Stimulated activated CD4-positive, alpha-beta T cell treated with anti-CD3 and anti-CD28 coated beads, Interleukin-15, amount 100 ng/mL, for 48 hours (primary cell): ENCODE data around the gene CNST.
"Not testable (repeated sequence)": the region's sequence is repeated elsewhere in the genome, so short reads cannot be mapped to it uniquely, and the experiment has no call there.

ENCODE experiments used
- DNase-seq, 2 donors: peaks; one replicate each; pipeline ENCODE4 v3.0.0-alpha.2; 2020; ENCODE audit warnings: low read depth in 2 of 2

The CNST gene

DNA sequence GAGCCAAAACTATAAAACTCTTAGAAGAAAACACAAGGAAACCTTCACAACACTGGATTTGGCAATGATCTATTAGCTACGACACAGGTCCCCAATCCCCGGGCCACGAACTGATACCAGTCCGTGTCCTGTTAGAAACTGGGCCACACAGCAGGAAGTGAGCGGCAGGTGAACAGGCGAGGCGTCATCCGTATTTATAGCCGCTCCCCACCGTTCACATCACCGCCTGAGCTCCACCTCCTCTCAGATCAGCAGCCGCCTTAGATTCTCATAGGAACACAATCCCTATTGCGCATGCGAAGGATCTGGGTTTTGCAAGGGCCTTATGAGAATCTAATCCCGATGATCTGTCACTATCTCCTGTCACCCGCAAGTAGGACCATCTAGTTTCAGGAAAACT is 12.1 kb upstream of the CNST start:
- no peak for DNase-seq

DNA sequence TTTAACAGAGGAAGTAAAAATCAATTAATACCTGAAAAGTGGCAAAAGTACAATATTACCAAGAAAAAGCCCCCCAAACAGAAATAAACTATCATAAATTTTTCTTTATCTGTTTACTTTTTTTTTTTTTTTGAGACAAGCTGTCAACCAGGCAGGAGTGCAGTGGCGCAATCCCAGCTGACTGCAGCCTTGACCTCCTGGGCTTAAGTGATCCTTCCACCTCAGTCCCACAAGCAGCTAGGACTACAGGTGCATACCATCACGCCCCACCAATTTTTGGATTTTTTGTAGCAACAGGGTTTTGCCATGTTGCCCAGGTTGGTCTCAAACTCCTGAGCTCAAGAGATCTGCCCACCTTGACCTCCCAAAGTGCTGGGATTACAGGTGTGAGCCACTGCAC is 8.2 kb upstream of the CNST start:
- no peak for DNase-seq

- DNase-seq = no peak
Observed at GRCh38 chr1:246559310-246559709, 6.9 kb upstream of the CNST start.

GRCh38 chr1:246560833-246561232 is 5.4 kb upstream of the CNST start:
- not testable (repeated sequence) for DNase-seq

DNA sequence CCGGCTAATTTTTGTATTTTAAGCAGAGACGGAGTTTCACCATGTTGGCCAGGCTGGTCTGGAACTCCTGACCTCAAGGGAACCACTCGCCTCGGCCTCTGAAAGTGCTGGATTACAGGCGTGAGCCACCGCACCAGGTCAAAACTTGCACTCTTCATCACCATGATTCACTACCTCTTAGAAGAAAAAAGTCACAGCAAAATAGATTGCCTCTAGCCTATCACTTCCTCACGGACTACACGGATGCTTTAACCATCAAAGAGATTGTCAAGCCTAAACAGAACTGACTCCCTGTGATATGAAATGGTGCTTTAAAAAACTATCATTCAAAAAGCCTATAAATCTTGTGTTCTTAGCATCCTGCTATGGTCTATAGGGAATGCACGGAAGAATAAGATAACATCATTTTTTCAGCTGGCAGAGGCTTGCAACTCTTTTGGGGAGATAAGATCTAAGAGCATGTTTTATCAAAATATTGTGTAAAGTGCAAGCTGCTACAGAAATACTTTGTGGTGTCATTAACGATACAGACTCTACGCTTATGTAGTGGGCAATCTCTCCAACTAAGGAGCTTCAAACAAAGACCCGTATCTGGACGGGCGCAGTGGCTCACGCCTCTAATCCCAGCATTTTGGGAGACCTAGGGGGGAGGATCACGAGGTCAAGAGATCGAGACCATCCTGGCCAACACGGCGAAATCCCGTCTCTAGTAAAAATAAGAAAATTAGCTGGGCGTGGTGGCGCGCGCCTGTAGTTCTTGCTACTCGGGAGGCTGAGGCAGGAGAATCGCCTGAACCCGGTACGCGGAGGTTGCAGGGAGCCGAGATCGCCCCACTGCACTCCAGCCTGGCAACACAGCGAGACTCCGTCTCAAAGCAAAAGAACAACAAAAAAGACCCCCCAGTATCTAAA is 1.2 kb upstream of the CNST start:
- no peak for DNase-seq

DNA sequence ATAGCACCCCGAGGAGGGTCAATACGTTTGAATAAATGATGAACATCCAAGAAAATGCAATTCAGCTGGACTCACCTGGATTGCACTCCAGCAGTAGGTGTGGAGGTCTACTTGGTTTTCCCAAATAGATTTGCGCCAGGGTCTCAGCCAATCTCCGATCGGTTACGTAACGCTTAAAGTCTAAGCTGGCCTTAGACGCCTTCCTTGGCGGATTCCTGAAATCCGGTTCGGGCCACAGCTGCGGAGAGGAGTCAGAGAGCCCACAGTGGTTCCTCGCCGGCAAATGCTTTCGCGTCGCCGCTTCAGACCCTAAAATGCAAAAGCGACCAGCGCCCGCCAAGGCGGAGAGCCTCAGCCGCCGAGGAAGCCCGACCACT is 517 bp upstream of the CNST start:
- no peak for DNase-seq

DNA sequence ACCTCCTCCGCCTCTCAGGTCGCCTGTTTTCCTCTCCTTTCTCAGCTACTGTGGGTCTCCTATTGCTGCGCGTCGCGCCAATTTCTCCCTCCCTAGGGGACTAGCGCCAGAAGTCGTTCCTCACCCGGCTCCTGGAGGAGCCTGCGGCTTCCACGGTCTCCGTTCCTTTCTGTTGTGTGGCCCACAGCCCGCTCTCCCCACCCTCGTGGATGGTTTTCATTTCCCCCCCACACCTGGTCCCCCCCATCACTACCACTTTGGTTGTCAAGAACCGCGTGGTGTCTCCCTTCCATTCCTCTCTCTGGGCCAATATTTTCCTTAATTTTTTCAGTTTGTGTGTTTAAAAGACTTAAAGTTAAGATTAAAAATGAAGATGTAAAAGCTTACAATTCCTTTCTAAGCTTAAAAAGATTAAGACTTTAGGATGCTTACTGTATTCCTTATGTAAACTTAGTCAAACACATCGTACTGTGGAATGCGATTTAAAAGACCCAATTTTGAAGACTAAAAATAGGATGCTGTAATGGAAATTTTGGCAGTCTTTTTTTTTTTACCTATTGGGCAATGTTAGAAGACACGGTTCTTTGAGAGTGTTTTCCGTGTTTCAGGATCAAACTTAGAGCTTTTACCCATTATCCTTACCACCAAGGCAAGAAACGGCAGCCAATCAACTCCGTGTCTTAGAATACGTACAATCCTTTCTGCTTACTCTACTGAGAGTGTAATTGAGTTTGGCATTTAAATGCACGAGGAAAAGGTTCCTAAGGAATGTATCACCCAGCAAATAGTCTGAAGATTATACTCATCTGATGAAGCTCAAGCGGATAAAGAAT is 773 bp downstream of the CNST start:
- DNase-seq = peak in 1 of 2 donors; percentile 19

- DNase-seq = no peak
Observed at GRCh38 chr1:246567646-246568235, 1.5 kb downstream of the CNST start.

DNA sequence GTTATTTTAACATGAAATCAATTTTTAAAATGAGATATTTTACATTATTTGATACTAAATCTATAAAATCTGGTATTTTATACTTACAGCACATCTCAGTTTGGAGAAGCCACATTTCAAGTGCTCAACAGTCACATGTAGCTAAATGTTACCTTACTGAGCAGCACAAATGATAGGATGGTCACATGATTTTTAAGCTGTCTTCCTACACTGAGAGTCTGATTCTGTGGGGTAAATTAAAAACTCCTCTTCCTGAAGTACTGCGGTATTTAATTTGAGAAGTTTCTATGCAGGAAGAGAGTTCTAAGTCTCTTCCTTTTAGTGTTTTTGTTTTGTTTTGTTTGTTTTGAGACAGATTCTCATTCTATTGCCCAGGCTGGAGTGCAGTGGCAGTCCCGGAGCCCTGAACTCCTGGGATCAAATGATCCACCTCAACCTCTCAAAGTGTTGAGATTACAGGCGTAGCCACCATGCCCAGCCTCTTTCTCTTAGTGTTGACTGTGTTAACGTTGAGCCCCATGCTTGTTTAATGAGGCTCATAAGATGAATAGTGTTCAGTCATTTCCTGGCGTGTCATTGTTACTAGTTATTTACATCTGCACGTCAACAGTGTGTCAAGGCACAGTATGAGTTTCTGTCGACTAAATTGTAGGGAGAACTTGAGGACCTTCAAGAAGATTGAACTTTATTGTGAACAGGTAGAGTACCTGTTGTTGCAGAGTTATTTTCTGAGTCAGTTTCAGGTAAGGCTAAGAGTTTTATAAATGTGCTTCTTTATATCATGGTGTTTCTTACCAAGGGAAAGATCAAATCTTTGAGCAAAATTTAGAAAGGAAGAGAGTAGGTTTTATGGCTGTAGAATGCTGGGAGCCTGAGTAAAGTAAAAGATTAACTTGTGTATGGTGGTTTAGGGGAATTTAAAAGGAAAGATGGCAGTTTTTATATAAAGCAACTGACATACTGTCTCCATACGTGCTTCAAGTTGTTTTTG is 3.3 kb downstream of the CNST start:
- no peak for DNase-seq

- not testable (repeated sequence) for DNase-seq
Observed at GRCh38 chr1:246571309-246571708, 5.1 kb downstream of the CNST start.

- no peak for DNase-seq
Observed at GRCh38 chr1:246571953-246572352, 5.7 kb downstream of the CNST start.

GRCh38 chr1:246572785-246573184 is 6.5 kb downstream of the CNST start:
- no peak for DNase-seq

DNA sequence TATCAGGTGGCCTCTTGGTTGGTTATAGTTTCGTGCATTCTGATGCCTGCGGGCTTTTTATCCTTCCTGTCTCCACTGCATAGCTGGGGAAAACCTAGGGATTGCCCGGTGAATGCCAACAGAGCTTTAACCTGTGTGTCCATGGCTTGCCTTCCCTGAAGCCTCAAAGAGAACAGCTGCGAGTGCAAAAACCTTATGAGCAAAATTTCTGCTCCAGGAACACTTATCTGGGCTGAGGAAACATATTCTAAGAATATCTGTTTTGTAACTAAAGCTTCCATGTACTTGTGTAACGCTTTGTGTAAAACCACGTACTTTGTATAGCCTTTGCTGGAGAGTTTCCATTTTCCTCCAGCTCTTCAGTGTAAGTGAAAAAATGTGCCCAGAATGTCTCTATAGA is 7.2 kb downstream of the CNST start:
- no peak for DNase-seq

- DNase-seq = no peak
Observed at GRCh38 chr1:246576709-246577032, 10.4 kb downstream of the CNST start.

- DNase-seq = no peak
Observed at GRCh38 chr1:246577082-246577719, 10.9 kb downstream of the CNST start.

GRCh38 chr1:246577720-246578106 is 11.5 kb downstream of the CNST start:
- no peak for DNase-seq

GRCh38 chr1:246579818-246580217 is 13.6 kb downstream of the CNST start:
- DNase-seq = no peak

DNA sequence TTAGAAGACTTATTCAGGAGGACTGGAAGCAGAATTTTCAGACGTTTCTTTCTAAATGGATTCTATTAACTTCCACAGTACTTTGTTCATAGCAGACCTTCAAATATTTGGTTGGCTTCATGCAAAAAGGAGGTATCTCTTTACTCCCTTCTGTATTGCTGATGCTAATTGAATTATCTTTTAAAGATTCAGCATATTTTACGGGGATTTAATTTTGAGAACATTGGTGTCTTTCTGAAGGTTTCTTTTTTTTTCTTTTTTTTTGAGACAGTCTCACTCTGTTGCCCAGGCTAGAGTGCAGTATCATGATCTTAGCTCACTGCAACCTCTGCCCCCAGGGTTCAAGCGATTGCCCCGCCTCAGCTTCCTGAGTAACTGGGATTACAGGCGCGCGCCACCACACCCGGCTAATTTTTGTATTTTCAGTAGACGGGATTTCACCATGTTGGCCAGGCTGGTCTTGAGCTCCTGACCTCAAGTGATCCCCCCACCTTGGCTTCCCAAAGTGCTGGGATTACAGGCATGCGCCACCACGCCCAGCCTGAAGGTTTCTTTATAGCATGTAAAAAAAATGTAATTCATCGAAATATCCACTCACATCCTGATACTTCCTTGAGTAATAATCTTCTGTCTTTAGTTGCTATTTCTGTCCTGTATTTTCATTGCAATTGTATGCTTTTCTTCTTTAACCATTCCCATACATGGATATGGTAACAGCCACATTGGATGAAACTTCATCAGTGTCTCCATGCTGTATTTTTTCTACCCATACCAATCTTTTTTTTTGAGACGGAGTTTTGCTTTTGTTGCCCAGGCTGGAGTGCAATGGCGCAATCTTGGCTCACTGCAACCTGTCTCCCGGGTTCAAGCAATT is 14.5 kb downstream of the CNST start:
- DNase-seq = no peak

- no peak for DNase-seq
Observed at GRCh38 chr1:246582301-246583055, 16.2 kb downstream of the CNST start.
